Stimulated activated naive CD8-positive, alpha-beta T cell treated with anti-CD3 and anti-CD28 coated beads, Interleukin-15, Interleukin-2, amounts not matched to agents 100 U/mL and 50 U/mL, for 24 hours (primary cell): ENCODE measurements around the gene S100B.

Source experiments
- ATAC-seq: fragments of 150-1000 bp; cut with Tn5 transposase; one replicate; pipeline ENCODE4 v1.10.0; 2021
- DNase-seq: peaks from one replicate; pipeline ENCODE4 v3.0.0; 2021

S100B gene

DNA sequence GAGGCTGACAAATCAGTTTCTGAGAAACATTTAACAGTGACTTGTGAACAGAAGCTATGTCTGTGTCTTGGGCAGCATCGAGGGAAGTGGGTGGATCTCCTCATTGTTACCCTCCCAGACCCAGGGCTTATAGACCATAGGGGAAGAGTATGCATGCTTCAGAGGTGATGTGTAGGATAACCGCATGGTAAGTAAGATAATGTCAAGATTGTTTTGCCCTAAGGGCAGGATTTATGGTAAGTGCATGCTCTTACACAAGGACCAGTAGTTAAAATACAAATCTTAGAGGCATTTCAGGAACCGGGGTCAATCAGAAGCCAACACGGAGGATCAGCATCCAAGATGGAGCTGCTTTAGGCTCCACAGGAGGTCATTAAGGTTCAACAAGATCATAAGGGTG lies 22.8 kb upstream of the S100B start:
- no peak for DNase-seq
- no peak for ATAC-seq

DNA sequence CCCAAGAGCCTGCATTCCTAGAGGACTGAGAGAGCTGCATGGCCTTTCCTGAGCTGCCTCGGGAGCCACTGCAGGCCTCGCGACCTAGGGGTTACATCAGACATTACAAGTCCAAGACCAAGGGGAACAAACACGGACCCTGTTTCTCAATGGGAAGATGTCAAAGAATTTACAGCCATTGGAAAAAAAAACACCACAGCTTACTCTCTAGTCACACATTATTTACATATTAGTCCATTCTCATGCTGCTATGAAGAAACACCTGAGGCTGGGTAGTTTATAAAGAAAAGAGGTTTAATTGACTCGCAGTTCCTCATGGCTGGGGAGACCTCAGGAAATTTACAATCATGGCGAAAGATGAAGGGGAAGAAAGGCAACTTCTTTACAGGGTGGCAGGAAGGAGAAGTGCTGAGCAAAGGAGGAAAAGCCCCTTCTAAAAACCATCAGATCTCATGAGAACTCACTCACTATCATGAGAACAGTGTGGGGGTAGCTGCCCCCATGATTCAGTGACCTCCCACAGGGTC lies 22.2 kb upstream of the S100B start:
- DNase-seq (no peak), ATAC-seq (no peak)

DNA sequence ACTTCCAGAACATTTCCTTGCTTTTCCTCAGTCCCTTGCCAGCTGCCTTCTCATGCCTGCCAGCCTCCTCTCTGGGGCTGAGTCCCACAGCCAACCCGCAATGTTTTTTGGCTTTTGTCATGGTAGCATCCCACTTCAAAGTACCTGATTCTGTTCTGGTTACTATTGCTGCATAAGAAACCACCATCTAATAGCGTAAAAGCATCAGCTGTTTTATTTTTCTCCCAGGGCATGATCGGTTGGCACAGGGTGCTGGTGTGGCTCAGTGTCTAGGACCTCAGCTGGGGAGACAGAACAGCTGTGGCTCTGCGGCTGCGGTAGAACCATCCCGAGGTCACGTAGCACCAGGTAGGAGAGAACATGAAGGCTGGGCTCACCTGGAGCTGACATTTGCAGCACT lies 21.7 kb upstream of the S100B start:
- ATAC-seq (no peak), DNase-seq (no peak)

DNA sequence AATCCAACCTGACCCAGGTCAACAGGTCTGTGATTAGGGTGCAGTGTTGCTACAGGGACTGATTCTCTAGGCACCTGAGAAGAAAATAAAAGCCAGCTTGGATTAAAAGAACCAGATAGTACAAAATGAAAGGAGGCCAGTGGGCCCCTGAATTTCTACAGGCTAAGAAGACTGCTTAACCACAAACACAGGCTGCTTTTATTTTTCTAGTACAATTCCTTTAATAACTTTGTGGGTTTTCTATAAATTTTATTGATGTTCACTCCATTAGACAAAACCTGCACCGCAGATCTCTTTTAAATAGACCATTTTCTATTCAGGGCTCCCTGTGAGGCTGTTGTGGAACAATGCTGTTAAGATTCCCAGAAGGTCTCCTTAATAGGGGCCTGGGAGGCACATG lies 20.9 kb upstream of the S100B start:
- DNase-seq = no peak
- no peak for ATAC-seq

DNA sequence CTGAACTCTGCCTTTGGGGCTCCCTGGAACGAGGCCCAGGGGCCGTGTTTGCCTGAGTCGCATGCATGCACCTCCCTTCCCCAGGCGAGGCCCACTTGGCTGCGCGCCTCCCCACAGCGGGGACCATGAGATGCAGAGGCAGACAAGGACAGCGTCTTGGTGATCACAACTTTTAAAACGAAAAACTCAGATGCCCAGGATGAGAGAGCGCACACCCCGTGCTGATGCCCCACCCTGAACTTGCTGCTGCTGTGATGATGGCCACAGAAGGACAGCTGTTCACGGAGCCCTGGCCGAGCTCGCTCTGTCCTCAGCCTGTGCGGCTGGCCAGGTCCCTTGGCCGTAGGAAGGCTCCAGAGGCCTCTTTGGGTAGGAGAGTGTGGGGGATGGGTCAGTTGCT lies 19.2 kb upstream of the S100B start:
- no peak for ATAC-seq
- DNase-seq = no peak

DNA sequence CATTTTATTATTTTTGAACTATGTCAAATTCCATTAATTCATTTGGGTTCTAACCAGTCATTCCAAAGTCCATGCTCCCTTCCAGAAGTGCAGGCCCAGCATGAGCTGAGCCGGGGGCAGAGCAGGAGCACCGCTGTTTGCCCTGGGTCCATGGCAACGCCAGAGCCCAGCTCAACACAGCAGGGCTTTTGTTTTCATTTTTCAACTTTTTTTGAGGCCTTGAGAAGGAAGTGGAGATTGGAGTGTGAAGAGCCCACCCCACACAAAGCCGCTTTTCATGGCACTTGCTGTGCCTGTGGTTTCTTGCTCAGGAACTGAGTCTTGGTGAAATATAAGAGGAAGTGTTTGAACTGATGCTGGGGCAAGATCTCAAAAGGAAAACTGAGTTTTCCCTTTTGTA lies 17.3 kb upstream of the S100B start:
- no peak for DNase-seq
- peak; percentile 50 for ATAC-seq

DNA sequence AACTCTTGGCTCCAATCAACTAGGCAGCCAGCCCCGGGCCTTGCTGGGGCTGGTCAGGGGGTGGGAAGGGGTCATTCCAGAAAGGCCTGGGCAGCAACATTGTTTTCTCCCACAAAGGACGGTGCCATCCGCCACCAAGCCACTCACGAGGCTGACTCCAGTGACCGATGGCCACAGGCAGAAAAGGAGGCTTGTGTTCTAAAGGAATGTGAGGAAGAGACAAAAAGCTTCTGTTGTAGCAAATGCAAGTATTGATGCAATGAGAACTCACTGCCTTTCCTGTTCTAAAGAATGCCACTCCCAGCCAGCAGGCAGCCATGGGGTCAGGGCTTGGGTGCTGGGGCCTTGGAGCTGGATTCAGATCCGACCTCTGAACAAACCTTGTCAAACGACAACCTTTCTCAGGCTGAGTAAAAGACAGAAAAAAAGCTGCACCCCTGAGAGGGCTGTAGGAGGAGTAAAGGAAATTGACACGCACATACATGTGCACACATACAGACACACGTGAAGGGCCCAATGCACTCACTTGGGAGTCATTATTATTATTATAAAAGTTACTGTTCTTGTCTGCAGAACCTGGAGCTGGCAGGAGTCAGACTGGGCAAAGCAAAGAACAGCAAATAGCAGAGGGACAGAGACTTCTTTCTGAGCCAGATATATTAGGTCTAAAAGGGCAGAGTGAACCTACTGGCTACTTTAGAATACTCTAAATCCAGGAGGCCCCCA lies 16.7 kb upstream of the S100B start:
- DNase-seq (no peak), ATAC-seq (no peak)

DNA sequence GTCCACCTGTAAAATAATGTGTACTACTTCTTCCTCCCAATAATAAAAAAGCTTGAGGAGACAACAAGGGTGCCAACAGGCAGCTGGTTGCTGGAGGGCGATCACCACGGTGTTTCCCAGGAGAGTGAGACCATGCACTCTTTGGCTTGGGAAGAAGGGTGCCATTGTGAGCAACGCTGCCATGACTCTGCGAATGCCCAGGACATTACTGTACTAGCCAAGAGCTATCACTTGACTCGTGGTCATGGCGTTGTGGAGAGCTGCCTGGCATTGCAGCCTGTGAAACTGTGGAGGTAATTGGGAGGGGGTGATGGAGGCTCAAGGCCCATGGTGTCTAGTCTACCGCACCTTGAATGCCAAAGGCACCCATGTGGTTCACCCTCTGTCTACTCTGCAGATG lies 16.0 kb upstream of the S100B start:
- ATAC-seq (no peak), DNase-seq (no peak)

DNA sequence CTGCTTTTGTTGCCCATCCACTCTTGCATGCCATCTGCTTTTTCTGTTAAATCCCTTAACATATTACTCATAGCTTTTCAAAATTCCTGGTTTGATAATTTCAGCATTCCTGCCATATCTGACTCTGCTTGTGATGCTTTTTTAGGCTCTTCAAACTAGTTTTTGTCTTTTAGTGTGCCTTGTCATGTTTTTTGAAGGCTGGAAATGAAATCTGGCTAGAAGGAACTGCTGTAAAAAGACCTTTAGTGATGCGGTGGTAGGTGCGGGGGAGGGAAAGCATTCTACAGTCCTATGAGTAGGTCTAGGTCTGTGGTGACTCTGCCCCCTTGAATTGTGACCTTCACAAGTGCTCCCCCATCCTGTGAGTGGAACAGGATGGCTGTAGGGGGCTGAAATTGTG lies 15.0 kb upstream of the S100B start:
- ATAC-seq = peak; percentile 42

DNA sequence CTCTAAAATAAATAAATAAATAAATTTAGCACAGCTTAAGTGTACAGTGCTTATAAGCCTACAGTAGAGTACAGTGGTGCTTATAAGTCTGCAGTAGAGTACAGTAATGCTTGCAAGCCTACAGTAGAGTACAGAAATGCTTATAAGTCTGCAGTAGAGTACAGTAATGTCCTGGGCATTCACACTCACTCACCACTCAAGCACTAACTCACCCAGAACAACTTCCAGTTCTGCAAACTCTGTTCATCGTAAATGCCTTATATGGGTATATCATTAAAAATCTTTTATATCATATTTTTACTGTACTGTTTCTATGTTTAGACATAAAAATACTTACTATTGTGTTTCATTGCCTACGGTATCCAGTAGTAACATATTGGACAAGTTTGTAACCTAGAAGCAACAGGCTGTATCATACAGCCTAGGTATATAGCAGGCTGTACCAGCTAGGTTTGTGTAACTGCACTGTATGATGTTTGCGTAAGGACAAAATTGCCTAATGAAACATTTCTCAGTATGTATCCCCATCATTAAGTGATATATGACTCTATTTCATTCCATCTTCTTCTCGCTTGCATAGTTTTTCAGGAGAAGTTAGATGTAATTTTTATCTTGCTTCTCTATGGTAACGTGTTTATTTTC lies 14.0 kb upstream of the S100B start:
- ATAC-seq (no peak), DNase-seq (no peak)

More for the DNA sequence above, 15.0 kb upstream of the S100B start:
- DNase-seq = no peak

DNA sequence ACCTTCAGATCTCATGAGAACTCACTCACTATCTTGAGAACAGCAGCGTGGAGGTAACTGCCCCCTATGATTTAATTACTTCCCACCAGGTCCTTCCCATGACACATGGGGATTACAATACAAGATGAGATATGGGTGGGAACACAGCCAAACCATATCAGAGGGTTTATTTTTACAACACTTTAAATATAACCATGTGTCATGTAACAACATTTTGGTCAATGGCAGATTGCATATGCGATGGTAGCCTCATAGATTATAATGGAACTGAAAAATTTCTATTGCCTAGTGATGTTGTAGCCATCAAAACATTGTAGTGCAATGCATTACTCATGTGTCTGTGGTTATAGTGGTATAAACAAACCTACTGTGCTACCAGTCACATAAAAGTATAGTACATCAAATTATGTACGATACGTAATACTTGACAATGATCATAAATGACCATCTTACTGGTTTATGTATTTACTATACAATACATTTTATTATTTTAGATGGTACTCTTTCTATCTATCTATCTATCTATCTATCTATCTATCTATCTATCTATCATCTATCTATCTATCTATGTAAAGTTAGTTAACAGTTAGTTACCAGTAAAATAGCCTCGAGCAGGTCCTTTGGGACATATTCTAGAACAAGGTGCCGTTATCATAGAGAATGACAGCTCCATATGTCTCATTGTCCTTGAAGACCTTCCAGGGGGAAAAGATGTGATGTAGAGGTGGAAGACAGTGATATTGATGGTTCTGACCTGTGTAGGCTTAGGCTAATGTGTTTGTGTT lies 12.6 kb upstream of the S100B start:
- DNase-seq (no peak), ATAC-seq (no peak)

DNA sequence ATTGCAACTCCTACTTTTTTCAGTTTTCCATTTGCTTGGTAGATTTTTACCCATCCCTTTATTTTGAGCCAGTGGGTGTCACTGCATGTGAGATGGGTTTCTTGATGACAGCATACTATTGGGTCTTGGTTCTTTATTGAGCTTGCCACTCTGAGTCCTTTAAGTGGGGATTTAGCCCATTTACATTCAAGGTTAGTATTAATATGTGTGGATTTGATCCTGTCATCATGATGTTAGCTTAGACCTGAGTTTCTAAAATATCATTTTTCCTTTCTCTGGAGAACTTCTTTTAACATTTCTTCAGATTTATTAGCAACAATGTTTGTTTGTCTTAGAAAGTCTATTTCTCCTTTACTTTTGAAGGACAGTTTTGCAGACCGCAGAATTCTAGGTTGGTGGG lies 11.8 kb upstream of the S100B start:
- ATAC-seq (no peak), DNase-seq (no peak)

DNA sequence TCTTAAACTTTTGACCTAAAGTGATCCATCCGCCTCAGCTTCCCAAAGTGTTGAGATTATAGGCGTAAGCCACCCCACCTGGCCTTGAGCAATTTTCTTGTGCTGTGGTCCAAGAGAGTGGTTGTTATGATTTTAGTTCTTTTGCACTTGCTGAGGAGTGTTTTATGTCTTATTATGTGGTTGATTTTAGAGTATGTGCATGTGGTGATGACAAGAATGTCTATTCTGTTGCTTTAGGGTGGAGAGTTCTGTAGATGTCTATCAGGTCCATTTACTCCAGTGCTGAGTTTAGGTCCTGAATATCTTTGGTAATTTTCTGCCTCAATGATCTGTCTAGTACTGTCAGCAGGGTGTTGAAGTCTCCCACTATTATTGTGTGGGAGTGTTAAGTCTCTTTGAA lies 11.2 kb upstream of the S100B start:
- DNase-seq (no peak), ATAC-seq (no peak)

DNA sequence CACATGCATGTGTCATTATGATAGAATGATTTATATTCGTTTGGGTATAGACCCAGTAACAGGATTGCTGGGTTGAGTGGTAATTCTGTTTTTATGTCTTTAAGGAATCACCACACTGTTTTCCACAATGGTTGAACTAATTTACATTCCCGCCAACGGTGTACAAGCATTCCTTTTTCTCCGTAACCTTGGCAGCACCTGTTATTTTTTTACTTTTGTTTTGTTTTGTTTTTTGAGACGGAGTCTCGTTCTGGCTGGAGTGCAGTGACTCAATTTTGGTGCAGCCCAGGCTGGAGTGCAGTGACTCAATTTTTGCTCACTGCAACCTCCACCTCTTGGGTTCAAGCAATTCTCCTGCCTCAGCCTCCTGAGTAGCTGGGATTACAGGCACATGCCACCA lies 8.5 kb upstream of the S100B start:
- DNase-seq = no peak

DNA sequence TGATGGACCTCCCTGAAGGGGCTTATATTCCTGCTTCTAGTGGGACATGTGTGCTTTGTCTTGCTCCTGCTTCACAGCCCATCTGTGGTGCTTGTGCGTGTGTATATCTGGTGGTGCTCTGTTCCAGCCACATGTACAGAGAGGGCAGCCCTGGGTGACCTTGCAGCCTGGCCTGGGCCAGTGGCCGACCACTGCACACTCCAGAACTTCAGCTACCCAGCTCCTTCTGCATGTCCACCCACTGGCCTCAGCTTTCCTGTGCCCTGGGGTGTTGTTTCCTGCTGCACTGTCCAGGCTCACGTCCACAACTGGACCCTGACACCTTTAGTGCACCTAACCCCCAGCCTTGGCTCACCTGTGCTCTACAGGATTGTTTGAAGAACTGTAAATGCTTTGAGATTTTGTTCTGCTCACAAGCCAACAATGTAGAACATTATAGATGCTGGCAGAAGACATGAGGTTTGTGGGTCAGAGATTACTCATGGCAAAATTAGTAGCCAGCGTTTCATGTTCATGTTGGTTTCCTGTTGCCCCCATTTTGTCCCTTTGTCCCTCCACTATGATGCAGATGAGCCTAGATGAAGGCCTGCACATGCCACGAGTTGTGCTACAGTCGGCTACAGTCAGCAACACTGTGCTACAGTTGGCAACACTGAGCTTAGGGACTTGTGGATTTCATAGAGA lies 5.3 kb upstream of the S100B start:
- DNase-seq (no peak), ATAC-seq (no peak)

More for the DNA sequence above, 8.5 kb upstream of the S100B start:
- ATAC-seq = no peak

DNA sequence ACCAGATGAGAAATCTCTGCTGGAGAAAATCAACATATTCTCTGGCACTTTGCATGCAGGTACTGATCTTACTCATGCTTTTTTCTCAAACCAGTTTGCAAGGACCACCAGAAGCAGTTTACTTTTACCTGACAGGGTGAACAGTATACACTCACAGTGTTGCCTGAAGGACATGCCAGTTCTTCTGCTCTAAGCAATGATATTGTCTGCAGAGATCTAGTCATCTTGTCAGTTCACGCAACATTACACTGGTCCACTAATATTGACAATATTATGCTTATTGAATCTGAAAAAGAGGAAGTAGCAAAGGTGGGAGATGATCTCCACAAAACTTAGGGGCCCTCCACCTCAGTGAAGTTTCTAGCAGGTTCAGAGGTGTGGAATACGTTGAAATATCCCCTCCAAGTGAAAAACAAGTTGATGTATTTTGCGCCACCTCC lies 3.8 kb upstream of the S100B start:
- ATAC-seq = no peak
- DNase-seq = no peak

DNA sequence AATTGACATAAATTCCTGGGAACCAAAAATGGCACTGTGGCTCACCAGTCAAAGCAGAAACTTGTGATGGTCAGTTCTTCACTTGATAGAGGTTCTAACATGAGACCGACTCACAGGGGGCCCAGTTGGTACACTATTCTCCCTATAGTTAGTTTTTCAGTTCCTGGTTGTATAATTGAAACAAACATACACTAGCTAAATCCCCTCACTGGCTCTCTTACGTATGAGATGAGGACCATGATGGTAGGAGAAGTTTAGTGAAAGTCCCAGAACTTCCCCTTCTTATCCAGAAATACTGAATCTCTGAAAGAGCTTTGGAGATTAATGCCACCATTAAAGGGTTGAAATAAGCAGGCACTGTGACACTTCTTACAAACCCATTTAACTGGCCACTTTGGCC lies 2.8 kb upstream of the S100B start:
- ATAC-seq (no peak), DNase-seq (no peak)

DNA sequence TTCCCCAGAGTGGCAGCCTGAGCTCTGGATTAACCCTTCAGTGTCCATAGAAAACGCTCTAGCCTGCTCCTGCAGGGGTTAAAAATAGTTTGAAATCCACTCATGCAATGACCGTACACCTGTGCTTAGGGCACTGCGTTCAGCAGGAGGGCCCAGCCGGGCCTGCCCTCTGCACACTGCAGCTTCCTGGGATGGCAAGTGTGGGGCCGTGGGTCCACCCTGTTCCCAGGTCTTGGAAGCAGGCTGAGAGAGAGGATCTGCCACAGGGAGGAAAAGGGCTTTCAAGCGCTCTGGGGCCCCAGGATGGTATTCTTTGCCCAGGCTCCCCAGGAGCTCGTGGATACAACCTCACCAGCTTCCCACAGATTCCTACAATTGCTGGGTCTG lies 1.5 kb upstream of the S100B start:
- no peak for DNase-seq
- ATAC-seq = no peak

DNA sequence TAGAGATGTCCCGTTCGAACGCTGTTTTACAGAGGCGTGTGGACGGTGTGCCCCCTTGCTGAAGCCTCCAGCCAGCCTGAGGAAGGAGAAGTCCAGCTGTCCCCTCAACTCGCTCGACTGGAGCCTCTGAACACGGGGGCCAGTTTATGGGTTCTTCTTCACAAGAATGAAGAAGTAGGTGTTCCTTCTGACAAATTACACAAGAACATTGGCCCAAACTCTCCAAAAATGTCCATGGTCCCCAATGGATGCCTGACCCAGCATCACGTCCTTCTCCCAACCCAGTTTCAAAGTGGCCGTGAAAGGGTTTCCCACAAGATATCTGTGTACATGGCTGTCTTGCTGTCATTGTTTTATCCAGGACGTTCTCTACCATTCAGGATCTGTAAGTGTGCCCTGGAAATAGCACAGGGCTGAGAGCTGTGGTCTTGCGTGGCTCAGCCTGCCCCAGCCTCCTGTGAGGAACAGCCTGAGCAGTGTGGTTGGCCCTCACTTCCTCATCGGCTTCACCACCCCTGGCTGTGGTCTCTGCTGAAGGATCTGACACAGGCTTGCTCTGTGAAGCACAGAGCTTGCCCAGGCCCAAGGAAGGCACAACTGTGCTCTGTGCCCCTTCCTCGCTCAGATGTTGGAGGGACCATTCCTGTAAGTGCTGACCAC lies 1.0 kb upstream of the S100B start:
- peak; percentile 78 for ATAC-seq
- DNase-seq = peak; percentile 46

DNA sequence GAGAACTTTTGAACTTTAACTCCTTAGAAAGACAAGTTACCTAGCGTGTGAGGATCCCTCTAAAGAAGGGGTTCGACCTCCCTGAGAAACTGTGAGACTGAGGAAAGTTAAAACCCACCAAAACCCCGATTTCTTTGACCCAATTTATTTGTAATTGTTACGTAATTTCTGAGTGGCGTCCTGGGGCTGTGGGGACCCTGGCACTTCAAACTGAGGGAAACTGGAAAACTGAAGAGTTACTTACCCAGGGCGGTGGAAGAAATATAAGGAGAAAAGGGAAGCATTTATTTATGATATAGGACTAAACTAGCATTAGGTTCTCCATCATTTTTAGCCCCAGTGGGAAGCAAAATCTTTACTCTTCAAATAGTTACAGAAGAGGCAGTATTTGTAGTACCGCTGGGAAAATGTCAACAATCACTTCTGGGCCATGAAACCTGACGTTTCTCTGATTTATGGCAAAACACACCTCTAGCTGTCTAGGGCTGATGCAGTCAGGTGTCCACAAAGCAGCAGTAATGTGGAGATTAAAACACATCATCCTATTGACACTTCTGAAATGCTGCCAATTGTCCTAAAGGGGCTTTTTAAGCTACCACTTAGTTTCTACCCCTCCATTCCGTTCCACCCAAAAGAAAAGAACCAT lies 430 bp downstream of the S100B start:
- ATAC-seq (no peak), DNase-seq (no peak)

DNA sequence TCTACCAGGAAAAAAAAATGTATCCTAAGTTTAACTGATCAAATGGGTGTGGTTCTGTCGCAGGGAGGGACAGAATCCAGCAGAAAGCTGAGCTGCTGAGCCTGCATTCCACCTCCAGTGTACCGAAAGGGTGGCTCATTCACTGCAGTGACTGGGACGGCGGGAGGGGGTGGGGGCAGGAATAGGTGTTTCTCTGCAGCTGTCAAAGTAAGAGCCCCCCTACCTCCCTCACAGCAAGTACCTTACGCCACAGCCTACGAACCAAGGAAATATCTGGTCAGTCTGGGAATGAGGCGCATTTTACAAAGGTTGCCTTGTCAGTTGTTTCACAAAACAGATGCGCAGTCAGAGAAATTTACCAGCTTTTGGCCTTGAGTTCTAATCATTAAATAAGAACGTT lies 1.7 kb downstream of the S100B start:
- ATAC-seq (no peak), DNase-seq (no peak)

DNA sequence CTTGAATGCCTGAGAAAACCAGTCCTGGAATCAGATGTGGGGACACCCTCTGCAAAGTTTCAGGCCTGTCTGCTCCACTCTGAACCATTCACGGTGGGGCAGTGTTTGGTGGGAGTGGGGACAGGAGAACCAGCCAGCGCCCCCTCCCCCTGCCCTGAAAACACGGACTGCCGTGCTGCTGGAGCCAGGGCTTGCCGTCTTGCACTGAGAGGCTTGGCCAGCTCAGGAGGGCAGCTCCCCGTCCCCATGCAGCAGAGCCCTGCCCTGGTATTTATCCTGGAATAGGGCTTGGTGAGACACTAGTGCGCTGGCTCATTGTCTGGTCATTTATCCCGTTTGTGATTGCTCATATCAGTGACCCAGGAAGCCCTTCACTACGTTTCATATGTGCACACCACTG lies 3.9 kb downstream of the S100B start:
- DNase-seq (no peak), ATAC-seq (no peak)
